ENCODE results near the gene IL1RN. TPM values are rescaled to one million over a fixed set of nuclear protein-coding genes. Genes with fewer than 3 reads are reported as not detected.

Gene IL1RN
- total and polyA plus RNA-seq, 2 of the 8 experiments (the other 6 are each of a cell fraction or from before 2014, with no cell fraction given) = not detected

- TF ChIP-seq ATF3 (IDR thresholded peaks at IDR 0.05; ENCODE audit: insufficient read depth, low read depth, low read length) (no peak), ASH2L (IDR thresholded peaks at IDR 0.05; ENCODE audit: low read length) (no peak), NRF1 (IDR thresholded peaks at IDR 0.05; ENCODE audit: low read depth, low read length) (no peak), HDAC2 (IDR thresholded peaks at IDR 0.05; ENCODE audit: borderline replicate concordance in 1 of 2, low read depth in 2 of 2, low read length in 2 of 2) (no peak), SP2 (IDR thresholded peaks at IDR 0.05; ENCODE audit: low read length) (no peak), SRF (IDR thresholded peaks at IDR 0.05; ENCODE audit: low read depth, low read length) (no peak), RAD21 (IDR thresholded peaks at IDR 0.05 in 1 of 2, conservative IDR thresholded peaks at IDR 0.05 in 1 of 2; ENCODE audit: low read depth in 2 of 2, low read length in 2 of 2) (no peak), SP1 (IDR thresholded peaks at IDR 0.05; ENCODE audit: low read depth, low read length) (no peak), POLR2A (IDR thresholded peaks at IDR 0.05; ENCODE audit: control extremely low read depth in 1 of 2, low read depth in 2 of 2, low read length in 2 of 2) (no peak)
Measured at GRCh38 chr2:113160962-113161361, 33.6 kb downstream of the IL1RN start (continued).

All from H1 (cell line).